GM18951 (cell line): ENCODE measurements around the gene DHRS1.
"Not testable (repeated sequence)": the region's sequence is repeated elsewhere in the genome, so short reads cannot be mapped to it uniquely, and the experiment has no call there.

Experiments
- POLR2A ChIP-seq: IDR thresholded peaks from 4 replicates; pipeline ENCODE4 v1.6.1; 2011; ENCODE audit warnings: mild to moderate bottlenecking; ENCODE audit not compliant: insufficient read length, insufficient read depth; ENCODE audit errors: extremely low read depth
- in situ Hi-C: fragments of 300-500 bp; cut with MboI; formaldehyde crosslinking; loops from one replicate; pipeline ENCODE4 v1.12.0; 2022; ENCODE audit warnings: low sequenced_read_pairs, mixed read lengths, inconsistent platforms; ENCODE audit not compliant: unreplicated experiment

DHRS1 gene

GRCh38 chr14:24255931-24256711 lies 43.5 kb downstream of the DHRS1 start:
- in situ Hi-C loops: no loop called here
- TF ChIP-seq POLR2A: no peak

- in situ Hi-C loops: no loop called here
Measured at GRCh38 chr14:24255438-24255837, 44.1 kb downstream of the DHRS1 start.

GRCh38 chr14:24254630-24255392 lies 44.8 kb downstream of the DHRS1 start:
- no peak for TF ChIP-seq POLR2A
- in situ Hi-C loops: no loop called here

More at GRCh38 chr14:24255438-24255837, 44.1 kb downstream of the DHRS1 start:
- no peak for TF ChIP-seq POLR2A

DNA sequence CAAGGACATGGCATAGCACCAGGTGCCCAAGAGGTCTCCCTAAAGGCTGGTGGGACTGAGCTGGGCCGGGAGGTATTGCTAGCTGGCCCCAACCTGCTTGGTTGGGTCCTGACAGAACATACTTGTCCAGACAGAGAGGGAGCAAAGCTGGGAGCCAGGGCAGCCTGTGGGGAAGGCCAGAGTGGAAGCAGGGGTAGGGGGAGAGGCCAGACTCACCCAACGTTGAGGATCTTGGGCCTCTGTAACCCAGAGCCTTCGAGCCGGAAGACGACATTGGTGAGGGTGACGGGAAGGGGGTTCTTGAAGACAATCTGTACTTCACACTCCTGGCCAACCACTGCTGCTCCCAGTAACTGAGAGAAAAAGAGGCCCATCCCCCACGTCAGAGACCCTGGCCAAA lies 45.6 kb downstream of the DHRS1 start:
- in situ Hi-C loops: no loop called here
- no peak for TF ChIP-seq POLR2A

DNA sequence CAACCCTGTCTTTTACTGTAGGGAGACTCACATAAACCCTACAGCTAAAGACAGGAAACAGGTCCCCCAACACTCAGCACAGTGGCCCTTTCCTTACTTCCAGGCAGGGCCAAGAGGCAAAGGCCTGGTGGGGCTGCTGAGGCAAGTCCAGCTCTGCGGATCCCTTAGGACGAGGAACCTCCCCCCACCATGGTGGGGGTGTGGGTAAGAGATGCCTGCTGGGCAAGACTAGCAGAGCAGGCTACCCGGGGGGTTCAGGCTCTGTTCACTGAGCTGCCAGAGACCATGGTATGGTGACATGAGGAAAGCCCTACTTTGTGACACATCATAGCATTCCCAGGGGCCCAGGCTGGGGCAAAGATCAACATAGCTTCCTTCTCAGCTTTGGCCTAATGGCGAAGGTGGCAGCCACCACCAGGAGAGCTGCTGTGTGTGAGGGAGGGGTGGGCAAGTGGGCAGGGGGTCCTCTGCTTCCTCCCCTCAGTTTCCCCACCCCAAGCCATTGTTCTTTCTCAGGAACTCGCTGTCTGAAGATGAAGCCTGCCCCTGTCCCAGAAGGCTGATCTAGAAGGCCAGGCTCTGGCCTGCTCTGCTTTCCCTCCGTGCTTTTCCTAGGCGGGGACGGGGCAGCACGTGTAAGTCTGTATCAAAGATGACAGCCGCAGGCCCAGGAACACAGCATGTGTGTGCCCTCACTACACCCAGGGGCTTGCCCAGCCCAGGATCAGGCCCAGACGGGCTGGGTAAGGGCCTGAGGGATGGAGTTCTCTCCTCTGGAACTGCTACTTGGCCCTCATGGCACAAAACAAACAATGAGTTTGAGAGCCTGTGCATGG lies 47.1 kb downstream of the DHRS1 start:
- in situ Hi-C loops: no loop called here
- no peak for TF ChIP-seq POLR2A

DNA sequence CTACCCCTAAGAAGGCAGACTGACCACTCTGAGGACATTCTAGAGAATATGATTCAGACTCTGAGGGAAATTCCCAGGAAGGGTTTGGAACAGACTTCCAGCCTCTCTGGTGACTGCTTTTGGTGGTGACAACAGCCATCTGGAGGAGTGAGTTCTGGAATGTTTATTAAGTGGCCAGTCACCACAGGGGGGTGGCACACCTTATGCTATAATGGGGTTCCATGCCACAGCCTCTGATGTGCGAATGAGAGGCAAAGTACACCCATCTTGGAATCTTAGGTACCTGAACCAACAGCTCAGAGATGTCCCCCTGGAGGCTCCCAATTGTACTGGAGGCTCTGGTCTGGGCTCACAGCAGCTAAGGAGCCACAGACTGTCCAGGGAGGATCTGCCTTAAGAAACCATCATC lies 47.7 kb downstream of the DHRS1 start:
- in situ Hi-C loops: no loop called here
- TF ChIP-seq POLR2A: no peak

DNA sequence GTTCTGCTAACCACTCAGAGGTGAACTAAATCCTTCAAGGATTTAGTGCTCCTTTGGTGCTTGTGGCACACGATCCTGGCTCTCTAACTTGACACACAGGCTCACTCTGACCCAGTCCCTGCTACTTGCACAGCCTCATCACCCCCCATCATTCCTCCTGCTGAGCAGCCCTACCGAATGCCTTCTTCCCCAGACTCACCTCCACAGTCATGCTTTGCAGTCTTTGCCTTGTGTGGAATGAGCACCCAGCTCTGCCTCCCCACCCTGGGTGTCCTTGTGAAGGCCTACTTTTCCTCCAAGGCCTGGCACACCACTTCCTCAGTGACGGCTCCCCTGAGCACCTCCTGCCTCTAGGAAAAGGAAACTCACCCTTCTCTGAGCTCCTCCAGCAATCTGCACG lies 49.2 kb downstream of the DHRS1 start:
- no peak for TF ChIP-seq POLR2A
- in situ Hi-C loops: no loop called here

DNA sequence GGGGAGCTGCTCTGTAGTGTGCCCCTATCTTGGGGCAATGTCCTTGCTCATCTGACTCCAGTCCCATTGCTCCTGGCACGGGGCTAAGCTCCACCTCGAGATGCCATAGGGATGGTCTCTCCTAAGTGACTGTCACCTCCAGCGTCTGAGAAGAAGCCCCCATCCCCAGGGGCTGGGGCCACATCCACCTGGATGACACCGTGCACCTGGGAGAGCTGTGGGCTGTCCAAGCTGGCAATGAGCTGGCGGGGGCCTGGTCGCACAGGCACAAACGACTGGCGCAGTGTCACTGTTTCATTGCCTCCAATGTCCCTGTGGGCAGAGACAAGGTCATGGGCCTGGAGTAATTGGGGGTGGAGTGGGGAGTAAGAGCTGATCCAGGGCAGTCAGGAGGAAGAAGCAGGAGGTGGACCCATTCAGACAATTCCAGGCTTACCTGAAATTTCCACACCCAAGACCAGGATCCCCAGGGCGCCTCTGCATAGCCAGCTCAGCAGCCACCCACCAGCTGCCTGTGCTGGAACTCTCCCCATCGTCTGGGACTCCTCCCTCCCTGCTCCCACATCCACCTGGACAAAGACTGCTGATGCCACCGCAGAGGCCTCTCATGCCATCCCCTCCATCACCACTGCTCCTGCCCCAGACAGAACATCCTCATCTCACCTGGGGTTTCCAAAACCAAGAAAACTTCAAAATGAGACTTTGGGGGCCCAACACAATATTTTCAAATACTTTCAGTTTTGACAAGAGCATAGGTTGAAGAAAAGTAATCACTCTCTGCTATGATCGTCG lies 50.2 kb downstream of the DHRS1 start:
- in situ Hi-C loops: no loop called here
- no peak for TF ChIP-seq POLR2A

GRCh38 chr14:24247422-24247821 lies 52.2 kb downstream of the DHRS1 start:
- in situ Hi-C loops: no loop called here
- TF ChIP-seq POLR2A: no peak

DNA sequence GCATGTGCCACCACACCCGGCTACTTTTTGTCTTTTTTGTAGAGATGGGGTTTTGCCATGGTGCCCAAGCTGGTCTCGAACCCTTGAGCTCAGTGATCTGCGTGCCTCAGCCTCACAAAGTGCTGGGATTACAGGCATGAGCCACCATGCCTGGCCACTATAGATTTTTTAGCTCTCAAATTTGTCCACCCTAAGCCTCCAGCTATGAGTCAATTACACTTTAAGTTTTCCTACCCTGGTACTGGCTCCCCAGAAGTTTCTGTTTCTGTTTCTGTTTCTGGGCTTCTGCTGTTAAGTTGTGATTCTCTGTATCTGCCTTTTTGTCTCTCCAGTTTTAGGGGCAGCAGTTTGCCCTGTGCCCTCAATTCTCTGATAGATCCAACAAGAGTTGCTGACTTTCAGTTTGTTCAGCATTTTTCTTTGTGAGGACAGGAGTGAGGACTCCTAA lies 52.8 kb downstream of the DHRS1 start:
- no peak for TF ChIP-seq POLR2A
- in situ Hi-C loops: no loop called here

- in situ Hi-C loops: not testable (repeated sequence)
Measured at GRCh38 chr14:24245350-24245749, 54.2 kb downstream of the DHRS1 start.

GRCh38 chr14:24243336-24243836 lies 56.2 kb downstream of the DHRS1 start:
- TF ChIP-seq POLR2A: no peak
- in situ Hi-C loops: loop anchor here (5.0 kb wide), 1 partner anchor 54 kb away; the partner anchor contains the start of genes DHRS1 and NOP9

DNA sequence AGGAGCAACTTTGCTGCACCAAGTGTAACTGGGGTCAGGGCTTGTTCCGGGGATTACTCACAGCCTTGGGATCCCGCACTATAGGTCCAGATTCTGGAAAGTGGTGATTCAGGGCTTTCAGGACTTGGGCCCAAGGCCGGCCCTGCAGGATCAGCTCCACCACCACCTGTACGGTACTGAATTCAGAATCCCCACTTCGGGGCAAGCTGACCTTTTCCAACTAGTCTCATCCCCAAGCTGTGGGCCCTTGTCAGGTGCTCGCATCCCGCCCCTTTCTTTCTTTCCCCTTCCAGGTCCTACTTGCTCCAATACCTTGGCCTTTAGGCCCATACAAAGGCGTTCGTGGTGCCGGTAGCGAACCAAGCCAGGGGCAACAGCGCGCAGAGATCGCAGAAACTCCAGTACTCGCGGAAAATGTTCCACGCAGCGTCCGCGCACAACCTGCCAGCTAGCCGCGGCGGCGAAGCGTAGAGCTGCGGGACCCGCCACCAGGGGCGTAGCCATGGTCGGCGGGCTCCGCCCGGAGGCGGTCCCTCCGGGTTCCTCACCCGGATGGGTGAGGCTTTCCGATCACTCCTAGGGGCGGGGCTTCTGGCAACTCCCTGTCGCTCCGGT lies 57.6 kb downstream of the DHRS1 start:
- no peak for TF ChIP-seq POLR2A

More for the DNA sequence above, 57.6 kb downstream of the DHRS1 start:
- in situ Hi-C loops: loop anchor here (5.0 kb wide), 1 partner anchor 55 kb away; the partner anchor contains the start of genes DHRS1 and NOP9
